ENCODE measurements around the gene NAA80.
A peak's percentile ranks its signal among the peaks of the same experiment; 100 is the strongest.

NAA80 gene, protein sequence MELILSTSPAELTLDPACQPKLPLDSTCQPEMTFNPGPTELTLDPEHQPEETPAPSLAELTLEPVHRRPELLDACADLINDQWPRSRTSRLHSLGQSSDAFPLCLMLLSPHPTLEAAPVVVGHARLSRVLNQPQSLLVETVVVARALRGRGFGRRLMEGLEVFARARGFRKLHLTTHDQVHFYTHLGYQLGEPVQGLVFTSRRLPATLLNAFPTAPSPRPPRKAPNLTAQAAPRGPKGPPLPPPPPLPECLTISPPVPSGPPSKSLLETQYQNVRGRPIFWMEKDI

GRCh38 chr3:50298836-50299637, at the start of gene NAA80, which contains the start of gene HYAL3:
TSS of gene NAA80 (minus strand) at chr3:50299405. CDS start at chr3:50297463, 1,942 bp downstream.
TSS of gene HYAL3 (minus strand) at chr3:50299405. CDS start at chr3:50295602, 3,803 bp downstream.
- peak; percentile 97 for DNase-seq

DNA sequence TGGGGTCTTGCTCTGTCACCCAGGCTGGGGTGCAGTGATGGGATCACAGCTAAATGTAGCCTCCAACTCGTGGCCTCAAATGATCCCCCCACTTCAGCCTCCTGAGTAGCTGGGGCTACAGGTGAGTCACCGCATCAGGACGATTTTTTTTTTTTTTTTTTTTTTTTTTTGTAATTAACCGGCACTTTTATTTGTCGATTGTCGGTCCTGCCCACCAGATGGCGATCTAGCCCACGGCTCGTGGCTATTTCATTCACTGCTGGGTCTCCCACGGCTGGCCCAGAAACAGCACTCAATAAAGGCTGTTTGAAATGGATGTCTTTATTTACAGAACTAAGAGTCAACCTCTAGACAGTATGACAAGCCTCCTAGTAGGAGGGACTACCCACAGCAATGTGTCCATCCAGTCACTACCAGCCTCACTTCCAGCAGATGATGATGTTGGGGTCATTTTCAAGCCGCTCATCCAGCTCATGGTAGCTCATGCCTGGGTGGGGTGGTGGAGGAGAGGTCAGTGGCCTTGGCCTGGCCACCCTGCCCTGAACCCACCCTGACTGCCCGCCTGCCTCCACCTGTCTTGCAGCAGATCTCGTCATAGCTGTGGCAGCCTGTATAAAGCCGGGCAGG, 48.1 kb upstream of the NAA80 start:
- DNase-seq = peak; percentile 71

DNA sequence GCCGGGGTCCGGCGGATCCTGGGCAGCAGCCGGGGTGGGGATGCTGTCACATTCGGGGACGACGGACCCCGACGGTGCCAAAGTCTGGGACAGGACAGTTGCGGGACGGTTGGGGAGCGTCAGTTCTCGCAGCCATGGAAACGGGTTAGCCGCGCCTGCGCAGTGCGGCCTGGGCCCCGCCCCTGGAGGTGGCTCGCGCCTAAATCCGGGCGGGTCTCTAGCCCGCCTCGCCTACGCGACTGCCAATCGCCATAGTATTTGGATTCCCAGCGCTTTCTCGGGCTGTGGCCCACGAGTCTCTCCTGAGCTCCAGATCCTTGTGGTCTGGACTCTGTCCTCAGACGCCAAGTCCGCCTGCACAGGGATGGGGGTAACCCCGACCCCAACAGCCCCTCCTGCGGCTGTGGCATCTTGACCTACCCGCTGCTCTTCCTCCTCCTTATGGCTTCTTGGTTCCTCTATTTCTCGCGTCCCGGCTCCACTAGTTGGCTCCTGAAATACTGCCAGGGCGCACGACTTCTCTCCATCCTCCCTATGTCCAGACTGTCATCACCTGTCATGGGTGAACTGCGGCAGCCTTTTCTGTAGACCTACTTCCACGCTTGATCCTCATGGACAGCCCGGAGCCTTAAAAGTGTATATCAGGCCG, 46.5 kb upstream of the NAA80 start, which contains the start of gene ZMYND10:
ZMYND10 (minus strand) TSS at position 147 of the 649 bp plus-strand sequence. CDS start 153 bp downstream, outside the sequence.
- peak; percentile 78 for DNase-seq

GRCh38 chr3:50345008-50345407, 45.8 kb upstream of the NAA80 start:
- no peak for DNase-seq

- no peak for DNase-seq
Measured at GRCh38 chr3:50342813-50343633, 43.8 kb upstream of the NAA80 start.

DNA sequence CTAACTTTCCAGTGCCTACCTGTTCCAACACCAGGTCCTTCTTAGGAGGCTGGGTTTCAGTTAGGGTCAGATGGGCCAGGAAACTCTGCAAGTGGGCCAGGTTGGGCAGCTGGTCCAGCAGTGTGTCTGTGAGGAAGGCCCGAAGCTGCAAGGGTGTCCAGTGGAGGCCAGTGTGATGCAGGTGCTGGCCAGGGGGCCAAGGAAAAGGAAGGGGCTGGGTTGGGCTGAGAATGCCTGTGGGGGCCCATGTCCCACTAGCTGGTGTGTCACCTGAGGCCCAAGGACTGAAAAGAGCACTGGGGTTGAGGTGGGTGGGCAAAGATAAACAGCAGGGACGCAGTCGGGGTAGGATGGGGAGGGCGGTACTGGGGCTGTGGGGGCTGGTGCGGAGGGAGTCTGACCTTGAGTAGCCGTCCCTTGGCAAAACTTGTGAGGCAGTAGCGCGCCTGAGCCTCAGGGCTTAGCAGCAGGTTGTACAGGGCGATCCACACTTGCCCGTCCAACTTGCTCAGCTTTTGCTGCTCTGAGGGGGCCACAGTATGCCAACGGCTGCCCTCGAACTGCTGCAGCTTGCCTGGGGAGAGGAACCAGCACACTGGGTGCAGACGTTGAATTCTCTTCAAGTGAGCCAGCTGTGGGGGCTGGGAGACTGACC, 42.9 kb upstream of the NAA80 start:
- no peak for DNase-seq

- DNase-seq = no peak
Measured at GRCh38 chr3:50341537-50341936, 42.3 kb upstream of the NAA80 start.

DNA sequence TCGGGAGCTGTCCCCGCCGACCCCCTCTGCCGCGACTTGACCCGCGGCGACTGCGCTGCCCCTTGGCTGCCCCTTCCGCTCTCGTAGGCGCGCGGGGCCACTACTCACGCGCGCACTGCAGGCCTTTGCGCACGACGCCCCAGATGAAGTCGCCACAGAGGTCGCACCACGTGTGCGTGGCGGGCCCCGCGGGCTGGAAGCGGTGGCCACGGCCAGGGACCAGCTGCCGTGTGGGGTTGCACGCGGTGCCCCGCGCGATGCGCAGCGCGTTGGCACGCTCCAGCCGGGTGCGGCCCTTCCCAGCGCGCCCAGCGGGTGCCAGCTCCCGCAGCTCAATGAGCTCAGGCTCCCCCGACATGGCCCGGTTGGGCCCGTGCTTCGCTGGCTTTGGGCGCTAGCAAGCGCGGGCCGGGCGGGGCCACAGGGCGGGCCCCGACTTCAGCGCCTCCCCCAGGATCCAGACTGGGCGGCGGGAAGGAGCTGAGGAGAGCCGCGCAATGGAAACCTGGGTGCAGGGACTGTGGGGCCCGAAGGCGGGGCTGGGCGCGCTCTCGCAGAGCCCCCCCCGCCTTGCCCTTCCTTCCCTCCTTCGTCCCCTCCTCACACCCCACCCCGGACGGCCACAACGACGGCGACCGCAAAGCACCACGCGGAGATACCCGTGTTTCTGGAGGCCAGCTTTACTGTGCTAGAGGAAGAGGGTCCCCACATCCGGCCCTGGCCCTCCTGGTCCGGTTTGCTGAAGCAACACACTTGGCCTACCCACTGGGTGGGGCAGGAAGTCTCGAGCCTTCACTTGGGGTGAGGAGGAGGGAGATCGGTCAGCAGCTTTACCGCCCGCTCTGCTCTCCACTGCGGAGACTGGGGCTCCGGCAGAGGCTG, 41.5 kb upstream of the NAA80 start, which contains the start of gene RASSF1:
RASSF1 (minus strand) TSS at position 389 of the 882 bp plus-strand sequence; CDS start at position 358, 31 bp downstream.
- no peak for DNase-seq

- no peak for DNase-seq
Measured at GRCh38 chr3:50340147-50340447, 40.9 kb upstream of the NAA80 start.

- DNase-seq = no peak
Measured at GRCh38 chr3:50339485-50340146, 40.4 kb upstream of the NAA80 start.

- DNase-seq = no peak
Measured at GRCh38 chr3:50338965-50339364, 39.8 kb upstream of the NAA80 start.

GRCh38 chr3:50337175-50337861, 38.1 kb upstream of the NAA80 start:
- DNase-seq = peak; percentile 98

DNA sequence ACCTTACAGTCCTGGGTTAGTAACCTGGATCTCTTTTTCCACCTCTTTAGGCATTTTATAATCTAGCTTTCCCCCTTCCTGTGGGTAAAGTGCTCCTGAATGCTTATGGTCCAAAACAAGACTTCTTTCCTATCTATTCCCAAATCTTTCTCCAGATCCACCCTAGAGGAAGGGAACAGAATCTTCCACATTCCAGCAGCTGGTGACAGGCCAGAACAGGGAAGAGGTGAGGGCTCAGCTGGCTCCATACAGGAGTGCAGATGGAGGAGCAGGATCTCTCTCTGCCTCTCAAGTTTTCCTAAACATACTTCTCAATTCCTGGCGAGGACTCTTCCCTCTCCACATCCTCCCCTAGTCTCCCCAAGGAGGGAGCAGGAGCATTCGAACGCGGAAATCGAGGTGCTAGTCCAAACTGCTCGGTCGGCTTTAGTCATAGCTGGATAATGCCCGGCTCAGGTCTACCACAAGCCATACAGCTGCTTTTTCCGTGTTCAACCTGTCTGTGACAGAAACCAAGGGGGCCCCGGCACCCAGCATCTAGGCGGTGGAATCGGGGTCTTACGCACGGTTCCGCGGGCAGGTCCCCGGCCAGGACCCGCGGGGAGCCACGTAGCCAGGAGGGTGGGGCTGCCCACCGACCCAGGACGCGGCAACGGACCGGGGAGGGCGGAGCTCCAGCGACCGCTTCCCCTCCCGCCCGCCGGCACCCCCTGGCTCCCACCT, 37.4 kb upstream of the NAA80 start:
- peak; percentile 40 for DNase-seq

- no peak for DNase-seq
Measured at GRCh38 chr3:50334339-50335075, 35.3 kb upstream of the NAA80 start.

DNA sequence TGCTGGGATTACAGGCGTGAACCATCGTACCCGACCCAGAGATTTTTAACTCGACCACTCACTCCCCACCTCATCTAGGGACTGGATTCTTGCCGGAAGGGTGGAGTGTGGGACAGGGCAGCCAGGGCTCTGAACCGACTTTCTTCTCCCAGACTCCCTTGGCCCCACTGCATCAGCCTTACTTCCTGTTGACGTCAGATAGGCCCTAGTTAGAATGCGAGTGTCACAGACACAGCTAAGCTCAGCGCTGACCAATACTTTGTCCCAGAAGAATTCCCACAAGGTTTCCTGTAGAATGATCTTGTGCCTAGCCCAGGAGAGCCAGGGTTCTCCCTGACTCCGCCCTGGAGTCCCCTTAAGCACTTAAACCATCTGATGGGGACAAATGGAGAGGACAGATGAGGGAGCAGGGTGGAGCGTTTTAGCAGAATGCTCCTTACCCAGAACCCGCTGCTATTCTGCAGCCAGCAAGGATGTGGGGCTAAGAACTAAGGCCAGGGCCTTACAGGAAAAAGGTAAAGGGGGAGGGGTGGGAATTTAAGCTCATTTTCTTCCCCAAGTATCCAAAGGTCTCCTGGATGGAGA, 34.6 kb upstream of the NAA80 start:
- DNase-seq = no peak

DNA sequence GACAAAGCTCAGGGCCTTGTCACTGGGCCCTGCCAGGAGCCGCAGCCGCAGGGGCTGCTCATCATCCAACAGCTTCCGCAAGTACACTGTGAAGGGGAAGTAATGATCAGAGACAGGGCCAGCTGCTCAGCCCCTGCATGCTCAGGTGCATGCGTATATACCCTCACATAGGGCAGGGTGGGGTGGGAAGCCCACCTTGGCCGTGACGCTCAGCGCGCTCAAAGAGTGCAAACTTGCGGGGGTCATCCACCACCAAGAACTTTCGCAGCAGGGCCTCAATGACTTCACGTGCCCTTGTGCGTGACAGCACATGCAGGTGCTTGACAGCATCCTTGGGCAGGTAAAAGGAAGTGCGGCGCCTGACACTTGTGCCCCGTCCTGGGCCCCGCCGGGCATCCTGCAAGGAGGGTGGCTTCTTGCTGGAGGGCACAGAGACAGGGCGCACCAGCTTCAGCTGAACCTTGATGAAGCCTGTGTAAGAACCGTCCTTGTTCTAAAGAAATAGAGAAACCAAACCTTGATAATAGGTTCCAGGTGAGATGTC, 32.2 kb upstream of the NAA80 start:
- no peak for DNase-seq

- no peak for DNase-seq
Measured at GRCh38 chr3:50330330-50330729, 31.1 kb upstream of the NAA80 start.
